ENCODE data around the gene RALGAPA2. TPM values are rescaled to one million over a fixed set of nuclear protein-coding genes. Genes with fewer than 3 reads are reported as not detected.

RALGAPA2 gene
- total RNA-seq, 4 donors from 2014 or later = 89.7 to 126 (median 97.8) TPM

DNA sequence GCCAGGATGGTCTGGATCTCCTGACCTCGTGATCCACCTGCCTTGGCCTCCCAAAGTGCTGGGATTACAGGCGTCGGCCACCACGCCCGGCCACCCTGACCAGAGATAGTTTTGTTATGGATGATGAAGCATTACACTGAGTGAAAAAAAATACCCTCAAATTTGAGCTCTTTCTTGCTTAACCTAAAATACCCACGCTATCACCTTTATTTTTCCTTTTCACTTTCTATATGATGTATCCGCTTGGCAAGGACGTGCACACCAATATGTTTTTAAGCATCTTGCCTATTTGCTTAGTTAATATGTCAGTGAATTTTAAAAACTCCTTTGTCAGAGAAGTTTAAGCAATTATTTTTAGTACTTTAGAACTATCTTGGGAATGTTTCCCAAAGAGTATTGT, 194.2 kb downstream of the RALGAPA2 start:
- intact Hi-C loops (cut with DNase I) = no loop called here
- no peak overlapping the region for H3K27ac ChIP-seq
- DNase-seq = no peak
- H3K4me3 ChIP-seq (replicated peaks in 1 of 3) = no peak overlapping the region
- 94 to 95% methylated on average over 8 of the region's 8 CpGs for WGBS, 2 donors
- peaks cover 13 to 14% of the 10 kb centered on the region in 2 donors for H3K36me3 ChIP-seq
- H3K4me1 ChIP-seq = no peaks in the 10 kb centered on the region
- no peak for TF ChIP-seq POLR2A (IDR thresholded peaks at IDR 0.05)
- no peaks in the 10 kb centered on the region for H3K27me3 ChIP-seq
- no peaks in the 10 kb centered on the region for H3K9me3 ChIP-seq

DNA sequence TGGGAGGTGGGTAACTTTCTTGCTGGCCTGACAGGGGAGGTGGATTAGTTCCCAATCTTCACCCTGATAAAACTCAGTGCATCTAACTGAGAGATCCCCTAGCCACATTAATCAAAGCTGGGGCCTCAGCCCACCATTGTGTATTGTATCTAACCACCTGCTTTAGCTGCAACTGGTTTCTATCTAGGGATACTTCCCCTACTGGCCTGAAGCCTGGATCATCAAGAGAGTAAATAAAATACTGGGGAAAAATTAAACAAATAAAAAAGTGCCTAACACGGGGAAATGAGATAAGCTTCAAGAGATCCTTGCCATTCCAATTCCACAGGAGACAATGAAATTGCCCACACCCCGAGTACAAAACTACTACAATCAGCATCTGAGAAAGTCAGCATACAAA, 195.1 kb downstream of the RALGAPA2 start:
- H3K27ac ChIP-seq = no peak overlapping the region
- H3K9me3 ChIP-seq = no peaks in the 10 kb centered on the region
- peaks cover 21 to 22% of the 10 kb centered on the region in 2 donors for H3K36me3 ChIP-seq
- DNase-seq = no peak
- WGBS, 2 donors = 79 to 84% methylated on average over 2 of the region's 2 CpGs
- no peak for TF ChIP-seq CTCF (IDR thresholded peaks at IDR 0.05)
- TF ChIP-seq POLR2A (IDR thresholded peaks at IDR 0.05) = no peak
- intact Hi-C loops (cut with DNase I) = no loop called here
- no peak overlapping the region for H3K4me3 ChIP-seq (replicated peaks in 1 of 3)
- H3K4me1 ChIP-seq = no peaks in the 10 kb centered on the region
- no peaks in the 10 kb centered on the region for H3K27me3 ChIP-seq

DNA sequence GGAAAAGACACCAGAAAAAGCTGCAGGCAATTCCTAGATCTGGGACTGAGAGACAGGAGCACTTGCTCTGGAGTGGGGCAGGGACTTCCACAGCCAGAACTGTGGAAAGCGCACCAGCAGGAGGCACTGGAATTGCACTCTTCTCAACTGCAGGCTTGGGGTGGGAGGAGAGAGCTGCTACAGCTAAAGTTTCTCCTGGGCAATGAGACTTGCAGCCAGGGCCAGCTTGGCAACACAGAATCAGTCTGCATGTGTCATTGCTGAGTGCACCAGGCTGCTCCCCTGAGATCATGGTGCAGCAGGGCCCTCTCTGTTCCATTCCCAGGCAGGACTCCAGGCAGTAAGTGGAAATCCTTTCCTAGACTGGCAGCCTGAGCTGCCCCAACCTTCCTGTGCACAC, 198.7 kb downstream of the RALGAPA2 start:
- intact Hi-C loops (cut with DNase I) = no loop called here
- peaks cover 14 to 16% of the 10 kb centered on the region in 2 donors for H3K36me3 ChIP-seq
- no peaks in the 10 kb centered on the region for H3K9me3 ChIP-seq
- TF ChIP-seq CTCF (IDR thresholded peaks at IDR 0.05) (no peak), POLR2A (IDR thresholded peaks at IDR 0.05) (no peak)
- H3K27me3 ChIP-seq = no peaks in the 10 kb centered on the region
- 100% methylated on average over 1 of the region's 1 CpG for WGBS, 2 donors
- no peak overlapping the region for H3K27ac ChIP-seq
- no peaks in the 10 kb centered on the region for H3K4me1 ChIP-seq
- H3K4me3 ChIP-seq (replicated peaks in 1 of 3) = no peak overlapping the region
- DNase-seq = no peak

- Histone ChIP-seq H3K27me3 (no peaks in the 10 kb centered on the region), H3K36me3 (peaks cover 26 to 42% of the 10 kb centered on the region in 2 donors), H3K27ac (no peak overlapping the region), H3K4me3 (replicated peaks in 1 of 3) (no peak overlapping the region), H3K9me3 (no peaks in the 10 kb centered on the region), H3K4me1 (no peaks in the 10 kb centered on the region)
- intact Hi-C loops (cut with DNase I) = no loop called here
- TF ChIP-seq POLR2A (IDR thresholded peaks at IDR 0.05) = no peak
- no peak for TF ChIP-seq CTCF (IDR thresholded peaks at IDR 0.05)
- 93 to 94% methylated on average over 2 of the region's 2 CpGs for WGBS, 2 donors
- no peak for DNase-seq
Measured at GRCh38 chr20:20505554-20505953, 206.9 kb downstream of the RALGAPA2 start.

GRCh38 chr20:20503777-20504530, 208.5 kb downstream of the RALGAPA2 start:
- no peak overlapping the region for H3K27ac ChIP-seq
- H3K4me1 ChIP-seq = peaks cover 0 to 1% of the 10 kb centered on the region in 2 donors
- no peak overlapping the region for H3K4me3 ChIP-seq (replicated peaks in 1 of 3)
- intact Hi-C loops (cut with DNase I) = no loop called here
- H3K36me3 ChIP-seq = peaks cover 26 to 40% of the 10 kb centered on the region in 2 donors
- H3K27me3 ChIP-seq = no peaks in the 10 kb centered on the region
- H3K9me3 ChIP-seq = no peaks in the 10 kb centered on the region
- DNase-seq = no peak
- 93 to 96% methylated on average over 7 of the region's 7 CpGs for WGBS, 2 donors
- no peak for TF ChIP-seq POLR2A (IDR thresholded peaks at IDR 0.05)
- TF ChIP-seq CTCF (IDR thresholded peaks at IDR 0.05) = no peak

Data from thyroid gland (tissue), 4 donors.